Ishikawa (cell line): Measurements from ENCODE around the gene MECR.

Experiments
- CEBPB ChIP-seq: IDR thresholded peaks from 2 replicates; pipeline ENCODE4 v1.6.1; 2012
- EP300 ChIP-seq: IDR thresholded peaks from 2 replicates; pipeline ENCODE4 v1.6.1; 2012; ENCODE audit warnings: borderline replicate concordance
- TAF1 ChIP-seq: IDR thresholded peaks from 2 replicates; pipeline ENCODE4 v1.6.1; 2012; ENCODE audit warnings: low read depth, mild to moderate bottlenecking
- TCF12 ChIP-seq: IDR thresholded peaks from 2 replicates; pipeline ENCODE4 v1.6.1; 2012; ENCODE audit warnings: low read depth
- YY1 ChIP-seq: IDR thresholded peaks from 2 replicates; pipeline ENCODE4 v1.6.1; 2012; ENCODE audit warnings: low read depth
- TF ChIP-seq, protein P1 (sequence below): IDR thresholded peaks from 2 replicates; pipeline ENCODE4 v1.6.1; 2012
- TF ChIP-seq, protein P2 (sequence below): IDR thresholded peaks from 2 replicates; pipeline ENCODE4 v1.6.1; 2012

- TF ChIP-seq YY1 (no peak), EP300 (no peak), TCF12 (no peak), CEBPB (no peak), TAF1 (no peak)
- TF ChIP-seq, protein P1, sequence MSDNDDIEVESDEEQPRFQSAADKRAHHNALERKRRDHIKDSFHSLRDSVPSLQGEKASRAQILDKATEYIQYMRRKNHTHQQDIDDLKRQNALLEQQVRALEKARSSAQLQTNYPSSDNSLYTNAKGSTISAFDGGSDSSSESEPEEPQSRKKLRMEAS = no peak
- TF ChIP-seq, protein P2, sequence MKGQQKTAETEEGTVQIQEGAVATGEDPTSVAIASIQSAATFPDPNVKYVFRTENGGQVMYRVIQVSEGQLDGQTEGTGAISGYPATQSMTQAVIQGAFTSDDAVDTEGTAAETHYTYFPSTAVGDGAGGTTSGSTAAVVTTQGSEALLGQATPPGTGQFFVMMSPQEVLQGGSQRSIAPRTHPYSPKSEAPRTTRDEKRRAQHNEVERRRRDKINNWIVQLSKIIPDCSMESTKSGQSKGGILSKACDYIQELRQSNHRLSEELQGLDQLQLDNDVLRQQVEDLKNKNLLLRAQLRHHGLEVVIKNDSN = no peak
Measured at GRCh38 chr1:29157269-29157601, 73.5 kb downstream of the MECR start.
